HepG2 (cell line): Measurements from ENCODE around the gene EPN2. TPM values are rescaled to one million over a fixed set of nuclear protein-coding genes. Genes with fewer than 3 reads are reported as not detected.

Experiments
- ATAC-seq: fragments of 200-7000 bp; cut with Tn5 transposase; 3 replicates; pipeline ENCODE4 v1.9.1; 2020; ENCODE audit warnings: mild to moderate bottlenecking, moderate library complexity
- BruUV-seq: library from RNA; stranded (reverse); fragments of 400-500 nt; replicated peaks from 2 replicates; lab custom pipeline; 2021; lab: Mats Ljungman, UMichigan
- CTCF ChIA-PET: fragments of 300-600 bp; formaldehyde crosslinking; extraction: SDS; loops from one replicate; lab custom pipeline; 2021; ENCODE audit warnings: low total read pairs, inconsistent platforms, low intra/inter-chr PET ratio; lab: Yijun Ruan, JAX
- POLR2A ChIA-PET: fragments of 350-600 bp; sonication (Branson Sonifier 250); formaldehyde crosslinking; loops from one replicate; lab custom pipeline; 2020; ENCODE audit warnings: antibody characterized with exemption, inconsistent platforms; lab: Yijun Ruan, JAX
- DNase-seq: peaks from one replicate; pipeline ENCODE4 v3.0.0-alpha.2; 2015; ENCODE audit warnings: low spot score
- FAIRE-seq: peaks from 3 replicates; lab custom pipeline; 2011; peaks lifted over from hg19 to GRCh38; lab: Jason Lieb, UNC
- H2AFZ ChIP-seq: one replicate; pipeline ENCODE4 v1.6.1; 2011; ENCODE audit warnings: low read length, inconsistent platforms
- H3K27ac ChIP-seq: fragments of 300-600 bp; 3 replicates; pipeline ENCODE4 v1.8.0; 2011; ENCODE audit warnings: mixed run types, mild to moderate bottlenecking, mixed read lengths, low read length, inconsistent platforms; ENCODE audit not compliant: insufficient read depth; ENCODE audit errors: extremely low read length
- H3K27me3 ChIP-seq, 2 experiments: fragments of 200-600 bp in 1 of 2; 2 replicates in 1 of 2; 3 replicates in 1 of 2; pipeline versions ENCODE4 v1.6.0 to v1.8.0; 2011; ENCODE audit warnings: low read length in 2 of 2, mild to moderate bottlenecking in 2 of 2, moderate library complexity in 2 of 2, inconsistent platforms in 1 of 2; ENCODE audit not compliant: insufficient read depth in 2 of 2, control insufficient read depth in 1 of 2
- H3K36me3 ChIP-seq, 2 experiments: fragments of 200-600 bp in 1 of 2; replicated peaks in 1 of 2; 2 replicates in 1 of 2; 3 replicates in 1 of 2; pipeline versions ENCODE4 v1.5.1 to v1.8.0; 2011; ENCODE audit warnings: low read length in 2 of 2, inconsistent platforms in 1 of 2; ENCODE audit not compliant: insufficient read depth in 2 of 2, control insufficient read depth in 1 of 2
- H3K4me1 ChIP-seq: 2 replicates; pipeline ENCODE4 v1.5.1; 2012; ENCODE audit warnings: low read length, inconsistent platforms; ENCODE audit not compliant: insufficient read depth
- H3K4me2 ChIP-seq: 2 replicates; pipeline ENCODE4 v1.6.0; 2011; ENCODE audit warnings: low read depth, low read length, inconsistent platforms
- H3K4me3 ChIP-seq, 3 experiments: fragments of 200-600 bp in 1 of 3; sonication (generic), shearing (Covaris generic) in 1 of 3; replicated peaks in 1 of 3; 2 replicates each; pipeline ENCODE4 v1.5.1; 2011 to 2016; ENCODE audit warnings: low read length in 3 of 3, inconsistent platforms in 2 of 3, low read depth in 2 of 3, mild to moderate bottlenecking in 2 of 3, control low read depth in 1 of 3, mixed read lengths in 1 of 3; ENCODE audit not compliant: insufficient read depth in 1 of 3
- H3K79me2 ChIP-seq: one replicate; pipeline ENCODE4 v1.6.1; 2011; ENCODE audit warnings: low read length, inconsistent platforms; ENCODE audit not compliant: insufficient read depth
- H3K9ac ChIP-seq: 2 replicates; pipeline ENCODE4 v1.6.0; 2011; ENCODE audit warnings: mild to moderate bottlenecking, low read depth, low read length, inconsistent platforms; ENCODE audit not compliant: insufficient read depth
- H3K9me3 ChIP-seq: 2 replicates; pipeline ENCODE4 v1.5.1; 2012; ENCODE audit warnings: mild to moderate bottlenecking, low read length
- H4K20me1 ChIP-seq: 2 replicates; pipeline ENCODE4 v1.6.0; 2011; ENCODE audit warnings: inconsistent platforms, mild to moderate bottlenecking, low read length, moderate library complexity; ENCODE audit not compliant: insufficient read depth
- CEBPB ChIP-seq: IDR thresholded peaks from 2 replicates; pipeline ENCODE4 v1.6.1; 2011; ENCODE audit warnings: low read depth, low read length, improper control_type of control experiment, borderline replicate concordance
- EP300 ChIP-seq, 3 experiments: sonication (generic) in 1 of 3; formaldehyde crosslinking in 1 of 3; IDR thresholded peaks; 2 replicates each; pipeline versions ENCODE4 v1.5.1 to v1.6.1; 2011 to 2020; ENCODE audit warnings: low read depth in 2 of 3, low read length in 2 of 3, borderline replicate concordance in 1 of 3, improper control_type of control experiment in 1 of 3, mild to moderate bottlenecking in 1 of 3, missing genetic modification reagents in 1 of 3, moderate library complexity in 1 of 3
- GRHL1 ChIP-seq: sonication (generic); formaldehyde crosslinking; conservative IDR thresholded peaks from 2 replicates; pipeline ENCODE4 v1.8.0; 2022; ENCODE audit warnings: missing genetic modification reagents
- MYPOP ChIP-seq: sonication (generic); formaldehyde crosslinking; IDR thresholded peaks from 2 replicates; pipeline ENCODE4 v1.8.1; 2023; ENCODE audit warnings: mild to moderate bottlenecking, moderate library complexity, missing genetic modification reagents
- NFE2 ChIP-seq: sonication (generic); formaldehyde crosslinking; IDR thresholded peaks from 2 replicates; pipeline ENCODE4 v1.4.0; 2020; ENCODE audit warnings: missing genetic modification reagents
- RNF219 ChIP-seq: sonication (generic); formaldehyde crosslinking; IDR thresholded peaks from 2 replicates; pipeline ENCODE4 v1.5.0; 2020; ENCODE audit warnings: mild to moderate bottlenecking, missing genetic modification reagents
- SETDB1 ChIP-seq: sonication (generic); formaldehyde crosslinking; IDR thresholded peaks from 2 replicates; pipeline ENCODE4 v1.5.1; 2020; ENCODE audit warnings: missing genetic modification reagents, mild to moderate bottlenecking, borderline replicate concordance
- SOX13 ChIP-seq, 3 experiments: fragments of 450-650 bp in 1 of 3; sonication (generic) in 1 of 3; formaldehyde crosslinking in 1 of 3; IDR thresholded peaks in 2 of 3; conservative IDR thresholded peaks in 1 of 3; 2 replicates each; pipeline versions ENCODE4 v1.5.0 to v1.6.1; 2016 to 2020; ENCODE audit warnings: antibody characterized with exemption in 1 of 3, mild to moderate bottlenecking in 1 of 3, missing compliant biosample characterization in 1 of 3, missing genetic modification reagents in 1 of 3, moderate library complexity in 1 of 3
- TGIF2 ChIP-seq: IDR thresholded peaks from 2 replicates; pipeline ENCODE4 v1.6.1; 2016; ENCODE audit warnings: control low read depth, missing compliant biosample characterization
- TSC22D2 ChIP-seq: sonication (generic); formaldehyde crosslinking; IDR thresholded peaks from 2 replicates; pipeline ENCODE4 v1.5.1; 2020; ENCODE audit warnings: missing genetic modification reagents, mild to moderate bottlenecking, borderline replicate concordance
- ZNF10 ChIP-seq: sonication (generic); formaldehyde crosslinking; IDR thresholded peaks from 2 replicates; pipeline ENCODE4 v1.4.0; 2020; ENCODE audit warnings: mild to moderate bottlenecking, low read depth, missing genetic modification reagents, borderline replicate concordance
- ZNF121 ChIP-seq: sonication (generic); formaldehyde crosslinking; IDR thresholded peaks from 2 replicates; pipeline ENCODE4 v1.5.0; 2020; ENCODE audit warnings: mild to moderate bottlenecking, missing genetic modification reagents
- ZNF597 ChIP-seq: sonication (generic); formaldehyde crosslinking; IDR thresholded peaks from 2 replicates; pipeline ENCODE4 v1.5.0; 2020; ENCODE audit warnings: missing genetic modification reagents
- WGBS: methylation state at CpG from one replicate; pipeline ENCODE4 v1.1.6; 2017; ENCODE audit warnings: low lambda C conversion rate; 5-methylcytosine and 5-hydroxymethylcytosine counted together
- in situ Hi-C: cut with HindIII; loops from 2 replicates; pipeline ENCODE4 v1.10.0; 2017; ENCODE audit warnings: low pct_unique_long_range_greater_than_20kb; ENCODE audit not compliant: extremely low pct_ligation_motif_present
- intact Hi-C: fragments of 100-400 bp; cut with micrococcal nuclease; formaldehyde crosslinking; loops from one replicate; pipeline ENCODE4 v1.10.0; 2022; ENCODE audit not compliant: unreplicated experiment
- polyA plus RNA-seq, 8 experiments: library from polyadenylated mRNA; depleted of rRNA in 3 of 8; stranded (reverse) in 7 of 8; unstranded in 1 of 8; fragments of >200 nt; fragmentation: Illumina TruSeq in 4 of 8; extraction: Trizol in 4 of 8; gene quantifications; 2 replicates each; pipeline versions ENCODE4 v1.2.1 to v1.2.3, GENCODE V29; 2011 to 2016; ENCODE audit warnings: low read depth in 4 of 8, missing spikeins in 1 of 8, mixed read lengths in 1 of 8; ENCODE audit not compliant: insufficient read depth in 1 of 8
- total RNA-seq, 5 experiments: library from RNA; depleted of rRNA; stranded (reverse); fragments of >200 nt; fragmentation: Illumina TruSeq; extraction: Trizol; gene quantifications; 2 replicates each; pipeline ENCODE4 v1.2.3, GENCODE V29; 2016; ENCODE audit warnings: low read depth in 1 of 5
- TF ChIP-seq, protein P1 (sequence below): sonication (generic); formaldehyde crosslinking; IDR thresholded peaks from 2 replicates; pipeline ENCODE4 v1.4.0; 2020; ENCODE audit warnings: mild to moderate bottlenecking, low read depth, missing genetic modification reagents

The EPN2 gene
- total and polyA plus RNA-seq, 2 of the 13 experiments (the other 11 are each of a cell fraction or from before 2014, with no cell fraction given) = 7.8 to 19.2 TPM

- BruUV-seq = no TSS peak
- ChIA-PET POLR2A (no interaction called here), CTCF (no interaction called here)
- no peaks in the 10 kb centered on the region for H3K79me2 ChIP-seq
- no peaks in the 10 kb centered on the region; a peak in 1 of 5 replicates for H3K36me3 ChIP-seq
- no peaks in the 10 kb centered on the region for H3K9me3 ChIP-seq
- H2AFZ ChIP-seq = no peak overlapping the region
- 92% methylated on average over 6 of the region's 7 CpGs for WGBS
- peaks cover 45% of the 10 kb centered on the region for H3K4me1 ChIP-seq
- no peaks in the 10 kb centered on the region for H4K20me1 ChIP-seq
- no peak overlapping the region for H3K27ac ChIP-seq
- H3K4me3 ChIP-seq = no peak overlapping the region
- FAIRE-seq = no peak
- in situ Hi-C loops = no loop called here
- no peak overlapping the region for H3K9ac ChIP-seq
- H3K4me2 ChIP-seq = no peak overlapping the region
- H3K27me3 ChIP-seq = no peaks in the 10 kb centered on the region
- no peak for ATAC-seq
- intact Hi-C loops = no loop called here
- DNase-seq = no peak
- TF ChIP-seq TSC22D2 (CRISPR knock-in tag) = no peak
- no peak for TF ChIP-seq ZNF10 (CRISPR knock-in tag)
- no peak for TF ChIP-seq RNF219 (CRISPR knock-in tag)
- no peak for TF ChIP-seq CEBPB
- no peak for TF ChIP-seq SOX13 (IDR thresholded peaks at IDR 0.05)
- no peak for TF ChIP-seq SOX13 (CRISPR knock-in tag; conservative IDR thresholded peaks at IDR 0.05 in 1 of 2, IDR thresholded peaks at IDR 0.05 in 1 of 2)
- TF ChIP-seq ZNF121 (CRISPR knock-in tag) = no peak
- TF ChIP-seq SETDB1 (CRISPR knock-in tag) = no peak
- TF ChIP-seq GRHL1 (CRISPR knock-in tag) = no peak
- TF ChIP-seq TGIF2 (CRISPR knock-in tag) = no peak
- TF ChIP-seq NFE2 (CRISPR knock-in tag) = no peak
- TF ChIP-seq ZNF597 (CRISPR knock-in tag) = no peak
- TF ChIP-seq EP300 (IDR thresholded peaks at IDR 0.05; ENCODE audit: low read depth in 2 of 2, low read length in 2 of 2) = no peak
- no peak for TF ChIP-seq EP300 (CRISPR knock-in tag; IDR thresholded peaks at IDR 0.05; ENCODE audit: borderline replicate concordance)
- TF ChIP-seq, protein P1, sequence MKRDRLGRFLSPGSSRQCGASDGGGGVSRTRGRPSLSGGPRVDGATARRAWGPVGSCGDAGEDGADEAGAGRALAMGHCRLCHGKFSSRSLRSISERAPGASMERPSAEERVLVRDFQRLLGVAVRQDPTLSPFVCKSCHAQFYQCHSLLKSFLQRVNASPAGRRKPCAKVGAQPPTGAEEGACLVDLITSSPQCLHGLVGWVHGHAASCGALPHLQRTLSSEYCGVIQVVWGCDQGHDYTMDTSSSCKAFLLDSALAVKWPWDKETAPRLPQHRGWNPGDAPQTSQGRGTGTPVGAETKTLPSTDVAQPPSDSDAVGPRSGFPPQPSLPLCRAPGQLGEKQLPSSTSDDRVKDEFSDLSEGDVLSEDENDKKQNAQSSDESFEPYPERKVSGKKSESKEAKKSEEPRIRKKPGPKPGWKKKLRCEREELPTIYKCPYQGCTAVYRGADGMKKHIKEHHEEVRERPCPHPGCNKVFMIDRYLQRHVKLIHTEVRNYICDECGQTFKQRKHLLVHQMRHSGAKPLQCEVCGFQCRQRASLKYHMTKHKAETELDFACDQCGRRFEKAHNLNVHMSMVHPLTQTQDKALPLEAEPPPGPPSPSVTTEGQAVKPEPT (CRISPR knock-in tag) = no peak
- TF ChIP-seq MYPOP (CRISPR knock-in tag) = no peak
Observed at GRCh38 chr17:19371259-19372010, 134.3 kb downstream of the EPN2 start.
